K562 (cell line): Measurements from ENCODE around the gene TBX3. TPM values are rescaled to one million over a fixed set of nuclear protein-coding genes. Genes with fewer than 3 reads are reported as not detected.

ENCODE experiments used
- ATAC-seq: fragments of 200-7000 bp; cut with Tn5 transposase; 3 replicates; pipeline ENCODE4 v1.9.1; 2020; ENCODE audit warnings: moderate library complexity
- BruUV-seq: library from RNA; stranded (reverse); fragments of 400-500 nt; replicated peaks from 2 replicates; lab custom pipeline; 2021; lab: Mats Ljungman, UMichigan
- CTCF ChIA-PET: fragments of 300-600 bp; formaldehyde crosslinking; extraction: SDS; loops from one replicate; lab custom pipeline; 2021; ENCODE audit warnings: low intra/inter-chr PET ratio; lab: Yijun Ruan, JAX
- POLR2A ChIA-PET: fragments of 300-600, 350-650 bp; sonication (Branson Sonifier 250); formaldehyde crosslinking; extraction: SDS; loops from one replicate; lab custom pipeline; 2021; ENCODE audit warnings: antibody characterized with exemption, inconsistent platforms; lab: Yijun Ruan, JAX
- DNase-seq, 4 experiments: peaks; one replicate each; pipeline versions ENCODE4 v3.0.0 to v3.0.0-alpha.2; 2011 to 2018; ENCODE audit warnings: low spot score in 3 of 4, mixed read lengths in 3 of 4; ENCODE audit errors: extremely low read depth in 1 of 4
- FAIRE-seq: peaks from 2 replicates; lab custom pipeline; 2011; peaks lifted over from hg19 to GRCh38; lab: Jason Lieb, UNC
- H2AFZ ChIP-seq: 2 replicates; pipeline ENCODE4 v1.6.0; 2011; ENCODE audit warnings: low read depth, low read length, control low read depth, inconsistent platforms
- H3K27ac ChIP-seq: fragments of 200-600 bp; 3 replicates; pipeline ENCODE4 v1.8.0; 2011; ENCODE audit warnings: low read depth, mild to moderate bottlenecking, control low read depth, inconsistent platforms, low read length, moderate library complexity, mixed read lengths; ENCODE audit errors: extremely low read depth
- H3K27me3 ChIP-seq, 2 experiments: fragments of 300-600 bp in 1 of 2; 2 replicates in 1 of 2; 3 replicates in 1 of 2; pipeline versions ENCODE4 v1.6.0 to v1.8.0; 2011; ENCODE audit warnings: inconsistent platforms in 2 of 2, low read length in 2 of 2, mild to moderate bottlenecking in 1 of 2, mixed read lengths in 1 of 2, moderate library complexity in 1 of 2; ENCODE audit not compliant: control insufficient read depth in 2 of 2, insufficient read depth in 2 of 2
- H3K36me3 ChIP-seq: fragments of 300-600 bp; 3 replicates; pipeline ENCODE4 v1.8.0; 2011; ENCODE audit warnings: mild to moderate bottlenecking, low read length, inconsistent platforms; ENCODE audit not compliant: control insufficient read depth, insufficient read depth
- H3K4me1 ChIP-seq, 2 experiments: fragments of 200-600 bp in 1 of 2; replicated peaks in 1 of 2; 2 replicates in 1 of 2; 3 replicates in 1 of 2; pipeline versions ENCODE4 v1.5.1 to v1.8.0; 2011; ENCODE audit warnings: inconsistent platforms in 2 of 2, low read length in 2 of 2, mild to moderate bottlenecking in 1 of 2, mixed read lengths in 1 of 2, moderate library complexity in 1 of 2; ENCODE audit not compliant: control insufficient read depth in 2 of 2, insufficient read depth in 2 of 2
- H3K4me2 ChIP-seq: 2 replicates; pipeline ENCODE4 v1.6.1; 2011; ENCODE audit warnings: low read length, control low read depth, inconsistent platforms, mixed read lengths; ENCODE audit not compliant: insufficient read depth
- H3K4me3 ChIP-seq: fragments of 200-600 bp; sonication (generic), shearing (Covaris generic); 2 replicates; pipeline ENCODE4 v1.5.1; 2016; ENCODE audit warnings: control low read depth, inconsistent platforms
- H3K79me2 ChIP-seq: fragments of 200-600 bp; 3 replicates; pipeline ENCODE4 v1.8.0; 2011; ENCODE audit warnings: low read length, inconsistent platforms; ENCODE audit not compliant: control insufficient read depth, insufficient read depth
- H3K9ac ChIP-seq, 2 experiments: 2 replicates each; pipeline versions ENCODE4 v1.6.0 to v1.6.1; 2011; ENCODE audit warnings: low read depth in 2 of 2, low read length in 2 of 2, control low read depth in 1 of 2, inconsistent platforms in 1 of 2, mild to moderate bottlenecking in 1 of 2, mixed read lengths in 1 of 2; ENCODE audit not compliant: insufficient read depth in 1 of 2
- H3K9me1 ChIP-seq: one replicate; pipeline ENCODE4 v1.6.0; 2011; ENCODE audit warnings: inconsistent platforms, mild to moderate bottlenecking, low read length, moderate library complexity; ENCODE audit not compliant: control insufficient read depth, insufficient read depth
- H3K9me3 ChIP-seq: replicated peaks from 2 replicates; pipeline ENCODE4 v1.5.1; 2011; ENCODE audit warnings: low read depth, low read length, inconsistent platforms; ENCODE audit not compliant: control insufficient read depth, insufficient read depth
- H4K20me1 ChIP-seq: replicated peaks from 2 replicates; pipeline ENCODE4 v1.6.1; 2011; ENCODE audit warnings: low read length, inconsistent platforms, mixed read lengths; ENCODE audit not compliant: control insufficient read depth, insufficient read depth
- BRF2 ChIP-seq: IDR thresholded peaks from 3 replicates; pipeline ENCODE4 v1.6.1; 2011; ENCODE audit warnings: borderline replicate concordance, mild to moderate bottlenecking; ENCODE audit not compliant: insufficient read length, insufficient read depth
- HIVEP1 ChIP-seq: fragments of 250-450 bp; sonication (Bioruptor Pico); IDR thresholded peaks from 2 replicates; pipeline ENCODE4 v1.4.0; 2020; ENCODE audit warnings: mild to moderate bottlenecking
- HMG20B ChIP-seq: fragments of 250-450 bp; sonication (Bioruptor Pico); IDR thresholded peaks from 2 replicates; pipeline ENCODE4 v1.5.0; 2021; ENCODE audit warnings: mild to moderate bottlenecking
- PHF21A ChIP-seq: fragments of 450-650 bp; IDR thresholded peaks from 2 replicates; pipeline ENCODE4 v1.6.1; 2017; ENCODE audit warnings: low read depth, borderline replicate concordance
- ZNF395 ChIP-seq: fragments of 200-800 bp; sonication (Bioruptor generic); IDR thresholded peaks from 2 replicates; pipeline ENCODE4 v1.6.1; 2017; ENCODE audit warnings: missing genetic modification characterization, missing compliant biosample characterization
- ZNF512 ChIP-seq: IDR thresholded peaks from 2 replicates; pipeline ENCODE4 v1.6.1; 2016; ENCODE audit warnings: missing genetic modification characterization, missing compliant biosample characterization
- ZNF696 ChIP-seq: fragments of 250-450 bp; sonication (Bioruptor Pico); conservative IDR thresholded peaks from 2 replicates; pipeline ENCODE4 v1.4.0; 2020; ENCODE audit warnings: mild to moderate bottlenecking, moderate library complexity
- WGBS: fragments of 100-300 bp; shearing (Covaris generic); methylation state at CpG from one replicate; pipeline ENCODE4 v1.1.6; 2016; ENCODE audit warnings: low coverage, mixed read lengths; ENCODE audit not compliant: insufficient coverage; ENCODE audit errors: missing lambda C conversion rate; 5-methylcytosine and 5-hydroxymethylcytosine counted together
- in situ Hi-C: fragments of 300-500 bp; cut with MboI; formaldehyde crosslinking; loops from 4 replicates; pipeline ENCODE4 v1.15.0; 2018; ENCODE audit warnings: inconsistent platforms, mixed read lengths
- intact Hi-C: fragments of 100-400 bp; cut with micrococcal nuclease; formaldehyde crosslinking; loops from 2 replicates; pipeline ENCODE4 v1.14.2; 2022
- polyA plus RNA-seq, 8 experiments: library from polyadenylated mRNA; depleted of rRNA in 4 of 8; stranded (reverse) in 5 of 8; unstranded in 3 of 8; fragments of >200 nt; fragmentation: Nextera tagmentation in 2 of 8; fragmentation: Illumina TruSeq in 1 of 8; extraction: Ambion mirVana in 2 of 8; extraction: Trizol in 1 of 8; gene quantifications; 2 replicates each; pipeline versions ENCODE4 v1.2.1 to v1.2.3, GENCODE V29; 2011 to 2014; ENCODE audit warnings: inconsistent platforms in 1 of 8, missing spikeins in 1 of 8
- total RNA-seq, 7 experiments: library from RNA; depleted of rRNA in 6 of 7; stranded (reverse); fragments of >200 nt in 6 of 7; fragmentation: Illumina TruSeq in 2 of 7; extraction: Trizol in 2 of 7; gene quantifications; 2 replicates each; pipeline versions ENCODE4 v1.2.1 to v1.2.3, GENCODE V29; 2011 to 2021; ENCODE audit warnings: low replicate concordance in 1 of 7

TBX3 gene
- total and polyA plus RNA-seq, 9 of the 15 experiments (the other 6 are each of a cell fraction or from before 2014, with no cell fraction given), result 0.03 to 0.60 (median 0.19) TPM

GRCh38 chr12:114683709-114684097, 272 bp downstream of the TBX3 start:
- Histone ChIP-seq H3K4me2 (peak overlapping the region; percentile 68), H3K36me3 (no peaks in the 10 kb centered on the region), H3K9me1 (no peaks in the 10 kb centered on the region), H3K27me3 (peaks cover 45 to 68% of the 10 kb centered on the region in 2 experiments; a peak in 4 of 5 replicates), H3K4me1 (peaks cover 0 to 19% of the 10 kb centered on the region in 2 experiments; a peak in 3 of 5 replicates), H4K20me1 (no peaks in the 10 kb centered on the region), H3K9me3 (no peaks in the 10 kb centered on the region), H3K79me2 (no peaks in the 10 kb centered on the region), H3K27ac (no peak overlapping the region), H2AFZ (peak overlapping the region; percentile 79), H3K9ac (peak overlapping the region in 1 of 2 experiments; percentile 69; a peak in 1 of 4 replicates), H3K4me3 (peak overlapping the region; percentile 34)
- 7% methylated on average over 13 of the region's 19 CpGs for WGBS
- no TSS peak for BruUV-seq
- POLR2A ChIA-PET, result no interaction called here
- no peak for FAIRE-seq
- in situ Hi-C loops (no loop called here), intact Hi-C loops (no loop called here)
- CTCF ChIA-PET, result no interaction called here
- TF ChIP-seq PHF21A, result 0 out of 2 replicates have a peak, but pooled peaks have one; percentile 28
- TF ChIP-seq HMG20B (CRISPR knock-in tag), result no peak
- no peak for ATAC-seq
- DNase-seq, result no peak

GRCh38 chr12:114682785-114683708, 928 bp downstream of the TBX3 start:
- H2AFZ ChIP-seq, result no peak overlapping the region

More at GRCh38 chr12:114682785-114683708, 928 bp downstream of the TBX3 start:
- Histone ChIP-seq H3K4me1 (peaks cover 0 to 19% of the 10 kb centered on the region in 2 experiments; a peak in 3 of 5 replicates), H3K27me3 (peaks cover 45 to 66% of the 10 kb centered on the region in 2 experiments; a peak in 4 of 5 replicates), H3K79me2 (no peaks in the 10 kb centered on the region)
- FAIRE-seq (no peak), DNase-seq (no peak)
- 4% methylated on average over 47 of the region's 56 CpGs for WGBS
- CTCF ChIA-PET, result no interaction called here
- no peak for TF ChIP-seq ZNF395 (CRISPR knock-in tag)
- no peak for TF ChIP-seq ZNF696
- TF ChIP-seq BRF2, result no peak
- TF ChIP-seq HIVEP1 (CRISPR knock-in tag), result no peak
- 0 out of 2 replicates have a peak, but pooled peaks have one; percentile 60 for TF ChIP-seq ZNF512 (tag)
- TF ChIP-seq, all 486 proteins: peak for 1
- Histone ChIP-seq H3K9me1 (no peaks in the 10 kb centered on the region), H3K9me3 (no peaks in the 10 kb centered on the region), H4K20me1 (no peaks in the 10 kb centered on the region), H3K36me3 (no peaks in the 10 kb centered on the region), H3K4me2 (0 out of 2 replicates have a peak overlapping the region, but pooled peaks have one; percentile 68), H3K9ac (peak overlapping the region in 1 of 2 experiments; percentile 69; a peak in 2 of 4 replicates), H3K4me3 (peak overlapping the region; percentile 34), H3K27ac (no peak overlapping the region)
- POLR2A ChIA-PET, result no interaction called here
- intact Hi-C loops, result no loop called here
- in situ Hi-C loops, result no loop called here
- BruUV-seq, result TSS peak; percentile 69
- no peak for ATAC-seq
